Endothelial cell of umbilical vein (primary cell): Measurements from ENCODE around the gene SPACA6. TPM values are rescaled to one million over a fixed set of nuclear protein-coding genes. Genes with fewer than 3 reads are reported as not detected.

ENCODE experiments used
- BruUV-seq: library from RNA; stranded (reverse); fragments of 400-500 nt; replicated peaks from 2 replicates; lab custom pipeline; 2021; lab: Mats Ljungman, UMichigan
- CTCF ChIA-PET: fragments of 300-600, 350-600 bp; sonication (Branson Sonifier 250); formaldehyde crosslinking; loops from one replicate; lab custom pipeline; 2021; ENCODE audit warnings: antibody characterized with exemption, inconsistent platforms; lab: Charles Lee
- POLR2A ChIA-PET: fragments of 300-600, 350-600 bp; sonication (Branson Sonifier 250); formaldehyde crosslinking; loops from one replicate; lab custom pipeline; 2021; ENCODE audit warnings: antibody characterized with exemption, inconsistent platforms; lab: Charles Lee
- DNase-seq: peaks from one replicate; pipeline ENCODE4 v3.0.0-alpha.2; 2011; ENCODE audit warnings: low read depth, low spot score
- FAIRE-seq: peaks from 2 replicates; lab custom pipeline; 2011; peaks lifted over from hg19 to GRCh38; lab: Jason Lieb, UNC
- H2AFZ ChIP-seq: 2 replicates; pipeline ENCODE4 v1.6.0; 2012; ENCODE audit warnings: low read depth, low read length, control low read depth, inconsistent platforms
- H3K27ac ChIP-seq: 2 replicates; pipeline ENCODE4 v1.5.1; 2011; ENCODE audit warnings: low read depth, mild to moderate bottlenecking, control low read depth, low read length, moderate library complexity; ENCODE audit not compliant: insufficient read depth
- H3K27me3 ChIP-seq, 2 experiments: 2 replicates each; pipeline versions ENCODE4 v1.6.0 to v1.6.1; 2011; ENCODE audit warnings: low read length in 2 of 2, mixed read lengths in 1 of 2; ENCODE audit not compliant: control insufficient read depth in 2 of 2, insufficient read depth in 2 of 2
- H3K36me3 ChIP-seq, 2 experiments: 2 replicates in 1 of 2; 3 replicates in 1 of 2; pipeline ENCODE4 v1.5.1; 2011; ENCODE audit warnings: low read length in 2 of 2, mild to moderate bottlenecking in 1 of 2, moderate library complexity in 1 of 2; ENCODE audit not compliant: control insufficient read depth in 2 of 2, insufficient read depth in 2 of 2; ENCODE audit errors: extremely low read depth in 1 of 2
- H3K4me1 ChIP-seq: 3 replicates; pipeline ENCODE4 v1.5.1; 2011; ENCODE audit warnings: mild to moderate bottlenecking, low read length; ENCODE audit not compliant: control insufficient read depth, insufficient read depth; ENCODE audit errors: extremely low read depth
- H3K4me2 ChIP-seq: 2 replicates; pipeline ENCODE4 v1.6.1; 2011; ENCODE audit warnings: low read length, control low read depth, mixed read lengths; ENCODE audit not compliant: insufficient read depth
- H3K4me3 ChIP-seq, 3 experiments: fragments of 200-600 bp in 1 of 3; sonication (generic), shearing (Covaris generic) in 1 of 3; replicated peaks in 1 of 3; 2 replicates each; pipeline ENCODE4 v1.5.1; 2011 to 2016; ENCODE audit warnings: control low read depth in 3 of 3, low read length in 3 of 3, mild to moderate bottlenecking in 2 of 3, inconsistent platforms in 1 of 3, low read depth in 1 of 3, moderate library complexity in 1 of 3; ENCODE audit not compliant: insufficient read depth in 1 of 3
- H3K79me2 ChIP-seq: 2 replicates; pipeline ENCODE4 v1.6.0; 2012; ENCODE audit warnings: low read length, inconsistent platforms; ENCODE audit not compliant: control insufficient read depth, insufficient read depth
- H3K9ac ChIP-seq: replicated peaks from 2 replicates; pipeline ENCODE3; 2011; ENCODE audit warnings: low read length, control low read depth; ENCODE audit not compliant: insufficient read depth; ENCODE audit errors: extremely low read depth
- H3K9me1 ChIP-seq: replicated peaks from 3 replicates; pipeline ENCODE4 v1.6.0; 2011; ENCODE audit warnings: mild to moderate bottlenecking, low read length; ENCODE audit not compliant: control insufficient read depth, insufficient read depth; ENCODE audit errors: extremely low read depth
- H3K9me3 ChIP-seq: replicated peaks from 2 replicates; pipeline ENCODE4 v1.5.1; 2012; ENCODE audit warnings: low read length, inconsistent platforms; ENCODE audit not compliant: control insufficient read depth, insufficient read depth
- H4K20me1 ChIP-seq: replicated peaks from 2 replicates; pipeline ENCODE3; 2011; ENCODE audit warnings: mild to moderate bottlenecking, low read length; ENCODE audit not compliant: control insufficient read depth, insufficient read depth; ENCODE audit errors: extremely low read depth
- CTCF ChIP-seq, 2 donors: IDR thresholded peaks; 1 replicate in 1 of 2; 2 replicates in 1 of 2; pipeline ENCODE4 v1.5.1; 2011; ENCODE audit warnings: low read length in 2 of 2, mild to moderate bottlenecking in 2 of 2, moderate library complexity in 2 of 2, control low read depth in 1 of 2, inconsistent platforms in 1 of 2, low read depth in 1 of 2; ENCODE audit not compliant: insufficient read depth in 1 of 2; ENCODE audit errors: extremely low read depth in 1 of 2
- EZH2 ChIP-seq: IDR thresholded peaks from 2 replicates; pipeline ENCODE4 v1.6.1; 2012; ENCODE audit warnings: borderline replicate concordance, low read depth, mild to moderate bottlenecking, moderate library complexity, low read length, inconsistent platforms; ENCODE audit not compliant: severe bottlenecking
- FOS ChIP-seq: IDR thresholded peaks from 2 replicates; pipeline ENCODE4 v1.6.1; 2011; ENCODE audit warnings: mild to moderate bottlenecking, low read length, moderate library complexity, borderline replicate concordance; ENCODE audit not compliant: insufficient read depth
- GATA2 ChIP-seq: IDR thresholded peaks from 2 replicates; pipeline ENCODE4 v1.7.0; 2011; ENCODE audit warnings: low read depth, mild to moderate bottlenecking, moderate library complexity, mixed read lengths, low read length; ENCODE audit not compliant: insufficient read length, insufficient read depth
- JUN ChIP-seq: IDR thresholded peaks from 2 replicates; pipeline ENCODE4 v1.6.1; 2011; ENCODE audit warnings: borderline replicate concordance, low read depth; ENCODE audit not compliant: insufficient read length, insufficient read depth
- MAX ChIP-seq: IDR thresholded peaks from 2 replicates; pipeline ENCODE4 v1.6.1; 2011; ENCODE audit not compliant: insufficient read depth, insufficient read length
- MYC ChIP-seq: IDR thresholded peaks from one replicate; pipeline ENCODE4 v1.6.1; 2011; ENCODE audit warnings: mild to moderate bottlenecking, low read depth, low read length
- POLR2A ChIP-seq: IDR thresholded peaks from 2 replicates; pipeline ENCODE4 v1.6.1; 2012; ENCODE audit warnings: low read depth, mild to moderate bottlenecking, control low read depth, low read length
- POLR2AphosphoS5 ChIP-seq: IDR thresholded peaks from 2 replicates; pipeline ENCODE4 v1.6.1; 2012; ENCODE audit warnings: low read depth, mild to moderate bottlenecking, control low read depth, low read length, moderate library complexity; ENCODE audit not compliant: insufficient read depth
- dilution Hi-C: fragments of 300-500 bp; cut with MboI; formaldehyde crosslinking; loops from one replicate; pipeline ENCODE4 v1.15.0; 2019; ENCODE audit warnings: low sequenced_read_pairs; ENCODE audit not compliant: extremely low pct_ligation_motif_present
- intact Hi-C: fragments of 100-400 bp; cut with micrococcal nuclease; formaldehyde crosslinking; loops from one replicate; pipeline ENCODE4 v1.10.0; 2022
- polyA plus RNA-seq, 4 experiments: library from polyadenylated mRNA; depleted of rRNA in 3 of 4; stranded (reverse) in 3 of 4; unstranded in 1 of 4; fragments of >200 nt; gene quantifications; 2 replicates each; pipeline versions ENCODE4 v1.2.1 to v1.2.3, GENCODE V29; 2011 to 2012; ENCODE audit warnings: missing spikeins in 1 of 4
- total RNA-seq: library from RNA; stranded (reverse); gene quantifications from 2 replicates; pipeline ENCODE4 v1.2.3, GENCODE V29; 2021

SPACA6 gene
- total and polyA plus RNA-seq, 2 donors (not counting 3 experiments of a cell fraction or from before 2014, with no cell fraction given) = 11.9 to 41.1 TPM

GRCh38 chr19:51691074-51691583, 2.0 kb upstream of the SPACA6 start:
- dilution Hi-C loops = no loop called here

More at GRCh38 chr19:51691074-51691583, 2.0 kb upstream of the SPACA6 start:
- DNase-seq = no peak
- FAIRE-seq = no peak
- ChIA-PET POLR2A (no interaction called here), CTCF (interaction anchor here (1.1 to 1.5 kb wide), 3 partner anchors 30 to 86 kb away, joined by 3 to 5 read pairs (median 5); no protein-coding TSS in a partner anchor)
- Histone ChIP-seq H3K36me3 (peaks cover 5 to 22% of the 10 kb centered on the region in 2 experiments), H2AFZ (no peak overlapping the region), H3K4me3 (peak overlapping the region; percentile 73 to 94 (median 91)), H3K4me1 (peaks cover 24% of the 10 kb centered on the region), H3K79me2 (peaks cover 69% of the 10 kb centered on the region), H3K9me1 (no peaks in the 10 kb centered on the region), H4K20me1 (peaks cover 5% of the 10 kb centered on the region), H3K27me3 (no peaks in the 10 kb centered on the region), H3K27ac (peak overlapping the region; percentile 95), H3K9ac (peak overlapping the region; percentile 53), H3K9me3 (no peaks in the 10 kb centered on the region), H3K4me2 (peak overlapping the region; percentile 76)
- TF ChIP-seq EZH2 (no peak), GATA2 (no peak), FOS (no peak), MYC (no peak), MAX (no peak), POLR2A (no peak), JUN (no peak), CTCF (IDR thresholded peaks at IDR 0.05; ENCODE audit: extremely low read depth in 1 of 2, insufficient read depth in 1 of 2, low read depth in 1 of 2, low read length in 2 of 2) (no peak), POLR2AphosphoS5 (no peak)
- BruUV-seq = no TSS peak
- intact Hi-C loops = no loop called here
